ENCODE results near the gene MARCHF7. TPM values are rescaled to one million over a fixed set of nuclear protein-coding genes. Genes with fewer than 3 reads are reported as not detected.
"Not testable (repeated sequence)": the region's sequence is repeated elsewhere in the genome, so short reads cannot be mapped to it uniquely, and the experiment has no call there.

Gene MARCHF7
- total RNA-seq, 1 experiment from 2014 or later = 90.7 TPM

DNA sequence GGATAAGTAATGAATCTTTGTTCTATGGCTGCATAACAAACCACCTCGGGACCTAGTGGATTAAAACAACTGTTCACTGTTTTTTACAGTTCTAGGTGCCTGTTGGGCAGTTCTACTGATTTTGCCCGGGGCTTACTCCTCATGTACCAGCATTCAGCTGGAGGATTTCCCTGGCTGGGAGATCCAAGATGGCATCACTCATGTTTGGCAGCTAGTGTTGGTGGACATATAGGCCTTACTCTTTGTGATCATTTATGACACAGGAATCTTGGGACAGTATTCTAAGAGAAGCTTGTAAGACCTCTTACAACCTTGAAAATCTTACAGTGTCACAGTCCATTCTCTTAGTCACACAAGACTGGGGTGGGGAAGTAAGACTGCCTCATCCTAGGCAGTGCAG is 4.6 kb downstream of the MARCHF7 start:
- Mint-ChIP-seq H3K4me3 (ENCODE audit: unreplicated experiment) (no peak overlapping the region), H3K4me1 (ENCODE audit: low read depth, unreplicated experiment) (peaks cover under 1% of the 10 kb centered on the region), H3K27me3 (ENCODE audit: insufficient read depth, unreplicated experiment) (no peaks in the 10 kb centered on the region), H3K27ac (ENCODE audit: unreplicated experiment) (no peak overlapping the region), H3K9me3 (ENCODE audit: unreplicated experiment) (no peaks in the 10 kb centered on the region), H3K36me3 (ENCODE audit: insufficient read depth, unreplicated experiment) (peaks cover 96% of the 10 kb centered on the region)
- no TSS peak for BruUV-seq (replicated peaks)
- no peak for DNase-seq
- 0 out of 2 replicates have a peak, but pooled peaks cover 4% of the 10 kb centered on the region for H3K36me3 ChIP-seq (ENCODE audit: control insufficient read depth, insufficient read depth, low read length)
- H3K9me3 ChIP-seq = no peaks in the 10 kb centered on the region
- TF ChIP-seq CTCF (IDR thresholded peaks at IDR 0.05; ENCODE audit: insufficient read depth in 1 of 2, low read depth in 1 of 2, low read length in 1 of 2, severe bottlenecking in 1 of 2, unreplicated experiment in 1 of 2) = no peak
- CTCF ChIA-PET = no interaction called here
- H3K4me3 ChIP-seq (ENCODE audit: low read depth, low read length) = no peak overlapping the region
- intact Hi-C loops (cut with micrococcal nuclease; ENCODE audit: unreplicated experiment) = no loop called here
- H3K4me1 ChIP-seq = peaks cover 8% of the 10 kb centered on the region
- H3K27me3 ChIP-seq (replicated peaks; ENCODE audit: control insufficient read depth, insufficient read depth, low read length) = no peaks in the 10 kb centered on the region
- POLR2A ChIA-PET = no interaction called here

- Histone ChIP-seq H3K36me3 (ENCODE audit: control insufficient read depth, insufficient read depth, low read length) (0 out of 2 replicates have a peak, but pooled peaks cover 4% of the 10 kb centered on the region), H3K9me3 (no peaks in the 10 kb centered on the region), H3K4me1 (no peaks in the 10 kb centered on the region), H3K4me3 (ENCODE audit: low read depth, low read length) (no peak overlapping the region), H3K27me3 (replicated peaks; ENCODE audit: control insufficient read depth, insufficient read depth, low read length) (no peaks in the 10 kb centered on the region)
- ChIA-PET CTCF (no interaction called here), POLR2A (no interaction called here)
- Mint-ChIP-seq H3K27me3 (ENCODE audit: insufficient read depth, unreplicated experiment) (no peaks in the 10 kb centered on the region), H3K27ac (ENCODE audit: unreplicated experiment) (no peak overlapping the region), H3K4me3 (ENCODE audit: unreplicated experiment) (no peak overlapping the region), H3K4me1 (ENCODE audit: low read depth, unreplicated experiment) (peaks cover 8% of the 10 kb centered on the region), H3K36me3 (ENCODE audit: insufficient read depth, unreplicated experiment) (peaks cover 90% of the 10 kb centered on the region), H3K9me3 (ENCODE audit: unreplicated experiment) (no peaks in the 10 kb centered on the region)
- no TSS peak for BruUV-seq (replicated peaks)
- no peak for DNase-seq
- intact Hi-C loops (cut with micrococcal nuclease; ENCODE audit: unreplicated experiment) = no loop called here
- TF ChIP-seq CTCF (IDR thresholded peaks at IDR 0.05; ENCODE audit: insufficient read depth in 1 of 2, low read depth in 1 of 2, low read length in 1 of 2, severe bottlenecking in 1 of 2, unreplicated experiment in 1 of 2) = no peak
Observed at GRCh38 chr2:159720676-159721075, 8.4 kb downstream of the MARCHF7 start.

GRCh38 chr2:159722580-159722979 is 10.3 kb downstream of the MARCHF7 start:
- H3K27me3 ChIP-seq (replicated peaks; ENCODE audit: control insufficient read depth, insufficient read depth, low read length) = no peaks in the 10 kb centered on the region
- intact Hi-C loops (cut with micrococcal nuclease; ENCODE audit: unreplicated experiment) = no loop called here
- no peak overlapping the region for H3K4me3 ChIP-seq (ENCODE audit: low read depth, low read length)
- H3K36me3 ChIP-seq (ENCODE audit: control insufficient read depth, insufficient read depth, low read length) = 0 out of 2 replicates have a peak, but pooled peaks cover 1% of the 10 kb centered on the region
- TF ChIP-seq CTCF (IDR thresholded peaks at IDR 0.05; ENCODE audit: insufficient read depth in 1 of 2, low read depth in 1 of 2, low read length in 1 of 2, severe bottlenecking in 1 of 2, unreplicated experiment in 1 of 2) = no peak
- ChIA-PET CTCF (no interaction called here), POLR2A (no interaction called here)
- no peaks in the 10 kb centered on the region for H3K4me1 ChIP-seq
- Mint-ChIP-seq H3K36me3 (ENCODE audit: insufficient read depth, unreplicated experiment) (peaks cover 90% of the 10 kb centered on the region), H3K4me1 (ENCODE audit: low read depth, unreplicated experiment) (peaks cover 8% of the 10 kb centered on the region), H3K27ac (ENCODE audit: unreplicated experiment) (no peak overlapping the region), H3K9me3 (ENCODE audit: unreplicated experiment) (no peaks in the 10 kb centered on the region), H3K27me3 (ENCODE audit: insufficient read depth, unreplicated experiment) (no peaks in the 10 kb centered on the region), H3K4me3 (ENCODE audit: unreplicated experiment) (no peak overlapping the region)
- H3K9me3 ChIP-seq = no peaks in the 10 kb centered on the region
- BruUV-seq (replicated peaks) = no TSS peak
- DNase-seq = no peak

DNA sequence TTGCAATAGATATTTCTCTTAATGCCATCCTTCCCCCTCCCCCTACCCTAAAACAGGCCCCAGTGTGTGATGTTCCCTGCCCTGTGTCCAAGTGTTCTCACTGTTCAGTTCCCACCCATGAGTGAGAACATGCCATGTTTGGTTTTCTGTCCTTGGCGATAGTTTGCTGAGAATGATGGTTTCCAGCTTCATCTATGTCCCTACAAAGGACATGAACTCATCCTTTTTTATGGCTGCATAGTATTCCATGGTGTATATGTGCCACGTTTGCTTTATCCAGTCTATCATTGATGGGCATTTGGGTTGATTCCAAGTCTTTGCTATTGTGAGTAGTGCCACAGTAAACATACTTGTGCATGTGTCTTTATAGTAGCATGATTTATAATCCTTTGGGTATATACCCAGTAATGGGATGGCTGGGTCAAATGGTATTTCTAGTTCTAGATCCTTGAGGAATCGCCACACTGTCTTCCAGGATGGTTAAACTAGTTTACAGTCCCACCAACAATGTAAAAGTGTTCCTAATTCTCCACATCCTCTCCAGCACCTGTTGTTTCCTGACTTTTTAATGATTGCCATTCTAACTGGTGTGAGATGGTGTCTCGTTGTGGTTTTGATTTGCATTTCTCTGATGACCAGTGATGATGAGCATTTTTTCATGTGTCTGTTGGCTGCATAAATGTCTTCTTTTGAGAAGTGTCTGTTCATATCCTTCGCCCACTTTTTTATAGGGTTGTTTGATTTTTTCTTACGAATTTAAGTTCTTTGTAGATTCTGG is 12.7 kb downstream of the MARCHF7 start:
- BruUV-seq (replicated peaks) = not testable (repeated sequence)

More for the DNA sequence above, 12.7 kb downstream of the MARCHF7 start:
- H3K27me3 ChIP-seq (replicated peaks; ENCODE audit: control insufficient read depth, insufficient read depth, low read length); H3K4me1 Mint-ChIP-seq (ENCODE audit: low read depth, unreplicated experiment); H3K4me3 ChIP-seq (ENCODE audit: low read depth, low read length); H3K9me3 Mint-ChIP-seq (ENCODE audit: unreplicated experiment); H3K9me3 ChIP-seq; CTCF ChIA-PET; H3K4me1 ChIP-seq; DNase-seq; intact Hi-C loops (cut with micrococcal nuclease; ENCODE audit: unreplicated experiment); H3K27ac Mint-ChIP-seq (ENCODE audit: unreplicated experiment); H3K4me3 Mint-ChIP-seq (ENCODE audit: unreplicated experiment); H3K27me3 Mint-ChIP-seq (ENCODE audit: insufficient read depth, unreplicated experiment); POLR2A ChIA-PET; H3K36me3 ChIP-seq (ENCODE audit: control insufficient read depth, insufficient read depth, low read length): not testable (repeated sequence)
- H3K36me3 Mint-ChIP-seq (ENCODE audit: insufficient read depth, unreplicated experiment) = peaks cover 84% of the 10 kb centered on the region

All from Caco-2 (cell line).